GM20431 (cell line): Measurements from ENCODE around the gene BNIP3.

ENCODE experiments used
- in situ Hi-C: fragments of 300-500 bp; cut with MseI, MboI; formaldehyde crosslinking; loops from one replicate; pipeline ENCODE4 v1.15.0; 2020; ENCODE audit warnings: low sequenced_read_pairs; ENCODE audit not compliant: unreplicated experiment

BNIP3 gene

GRCh38 chr10:131981429-131982184, at the start of gene BNIP3:
Gene BNIP3, minus strand, starts transcription at chr10:131981923. Its CDS starts 117 bp downstream, at chr10:131981806.
- in situ Hi-C loops, result no loop called here

GRCh38 chr10:132030898-132031463, 49.3 kb upstream of the BNIP3 start:
- in situ Hi-C loops, result no loop called here

GRCh38 chr10:132028706-132029105, 47.0 kb upstream of the BNIP3 start:
- in situ Hi-C loops, result loop anchor here (10.0 kb wide), 1 partner anchor 144 kb away; no protein-coding TSS in a partner anchor

- in situ Hi-C loops, result loop anchor here (10.0 kb wide), 1 partner anchor 143 kb away; no protein-coding TSS in a partner anchor
Measured at GRCh38 chr10:132027423-132027983, 45.8 kb upstream of the BNIP3 start.

- in situ Hi-C loops, result loop anchor here (10.0 kb wide), 1 partner anchor 138 kb away; no protein-coding TSS in a partner anchor
Measured at GRCh38 chr10:132023092-132023811, 41.5 kb upstream of the BNIP3 start.

GRCh38 chr10:132022241-132022640, 40.5 kb upstream of the BNIP3 start:
- in situ Hi-C loops, result loop anchor here (10.0 kb wide), 1 partner anchor 137 kb away; no protein-coding TSS in a partner anchor

GRCh38 chr10:132021504-132022143, 39.9 kb upstream of the BNIP3 start:
- in situ Hi-C loops, result loop anchor here (10.0 kb wide), 1 partner anchor 137 kb away; no protein-coding TSS in a partner anchor

GRCh38 chr10:132021046-132021445, 39.3 kb upstream of the BNIP3 start:
- in situ Hi-C loops, result loop anchor here (10.0 kb wide), 1 partner anchor 136 kb away; no protein-coding TSS in a partner anchor

GRCh38 chr10:132020456-132020855, 38.7 kb upstream of the BNIP3 start:
- in situ Hi-C loops, result loop anchor here (10.0 kb wide), 1 partner anchor 136 kb away; no protein-coding TSS in a partner anchor

GRCh38 chr10:132019366-132019765, 37.6 kb upstream of the BNIP3 start:
- in situ Hi-C loops, result no loop called here

GRCh38 chr10:132018446-132018845, 36.7 kb upstream of the BNIP3 start:
- in situ Hi-C loops, result no loop called here

GRCh38 chr10:132016514-132016913, 34.8 kb upstream of the BNIP3 start:
- in situ Hi-C loops, result no loop called here

- in situ Hi-C loops, result no loop called here
Measured at GRCh38 chr10:132011445-132011844, 29.7 kb upstream of the BNIP3 start.

GRCh38 chr10:132011024-132011423, 29.3 kb upstream of the BNIP3 start:
- in situ Hi-C loops, result no loop called here

GRCh38 chr10:132010483-132010882, 28.8 kb upstream of the BNIP3 start:
- in situ Hi-C loops, result no loop called here

- in situ Hi-C loops, result no loop called here
Measured at GRCh38 chr10:132009575-132009974, 27.9 kb upstream of the BNIP3 start.

- in situ Hi-C loops, result no loop called here
Measured at GRCh38 chr10:132007681-132008080, 26.0 kb upstream of the BNIP3 start.

- in situ Hi-C loops, result no loop called here
Measured at GRCh38 chr10:132006966-132007365, 25.2 kb upstream of the BNIP3 start.

GRCh38 chr10:132005147-132005546, 23.4 kb upstream of the BNIP3 start:
- in situ Hi-C loops, result no loop called here

GRCh38 chr10:132004052-132004451, 22.3 kb upstream of the BNIP3 start:
- in situ Hi-C loops, result no loop called here
